Right lobe of liver (tissue), 4 donors: ENCODE results near the gene RAB26.

ENCODE experiments used
- CTCF ChIP-seq, 4 donors: fragments of 200-600 bp in 3 of 4; fragments of 450-650 bp in 1 of 4; IDR thresholded peaks; one replicate each; pipeline versions ENCODE4 v1.5.1 to v1.8.0; 2016 to 2022; ENCODE audit warnings: antibody characterized with exemption in 4 of 4, mild to moderate bottlenecking in 2 of 4
- POLR2A ChIP-seq: fragments of 450-650 bp; IDR thresholded peaks from one replicate; pipeline ENCODE4 v1.6.1; 2017; ENCODE audit warnings: antibody characterized with exemption, mild to moderate bottlenecking
- donor health status: DM: no; HTN: no; CAD: no.
- donor health status: DM: no; HTN: no; CAD: no.
- donor health status: DM: no; HTN: yes; CAD: no.

DNA sequence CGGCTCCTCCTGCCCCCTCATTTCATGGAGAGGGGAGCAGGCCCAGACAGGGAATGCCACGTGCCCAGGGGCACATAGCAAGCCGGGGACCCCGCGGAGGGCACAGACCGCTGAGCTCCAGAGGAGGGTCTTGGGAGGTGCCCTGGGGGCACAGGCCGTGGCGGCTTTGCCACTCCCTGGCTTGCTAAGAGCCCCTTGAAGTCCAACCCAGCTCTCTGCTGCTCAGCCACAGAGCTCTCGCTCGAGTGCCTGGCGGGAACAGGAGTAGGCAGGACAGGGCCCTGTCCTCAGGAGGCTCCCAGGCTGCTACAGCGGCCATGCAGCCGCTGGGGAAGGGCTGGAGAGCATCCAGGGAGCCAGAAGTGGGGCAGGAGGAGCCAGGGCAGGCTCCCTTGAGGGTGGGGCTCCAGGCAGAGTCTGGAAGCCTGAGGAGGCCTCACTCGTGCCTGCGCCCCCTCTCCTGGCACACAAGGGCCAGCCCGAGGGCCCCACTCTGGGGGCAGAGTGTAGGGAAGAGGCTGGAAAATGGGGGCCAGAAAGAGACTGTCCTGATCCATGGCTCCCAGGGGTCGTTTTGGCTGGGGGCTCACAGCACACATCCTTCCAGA, 4.4 kb upstream of the RAB26 start:
- no peak for TF ChIP-seq CTCF (IDR thresholded peaks at IDR 0.05)
- no peak for TF ChIP-seq POLR2A
